Stimulated activated CD4-positive, alpha-beta T cell treated with anti-CD3 and anti-CD28 coated beads, Interleukin-12 subunit alpha, Interleukin-12 subunit beta, amount 100 ng/mL, for 48 hours (primary cell): ENCODE results near the gene PHF21B.

Experiments
- DNase-seq, 3 donors: peaks; one replicate each; pipeline ENCODE4 v3.0.0-alpha.2; 2020; ENCODE audit warnings: low read depth in 2 of 3, low spot score in 1 of 3

The PHF21B gene

GRCh38 chr22:44898236-44898635 is 111.6 kb downstream of the PHF21B start:
- DNase-seq, result no peak

GRCh38 chr22:44895296-44896055 is 114.3 kb downstream of the PHF21B start:
- DNase-seq, result no peak

- no peak for DNase-seq
These were observed 115.0 kb downstream of the PHF21B start for GRCh38 chr22:44894782-44895181.

- DNase-seq, result no peak
These were observed 115.5 kb downstream of the PHF21B start for GRCh38 chr22:44894321-44894720.

- no peak for DNase-seq
These were observed 116.1 kb downstream of the PHF21B start for GRCh38 chr22:44893731-44894080.

GRCh38 chr22:44892803-44893730 is 116.7 kb downstream of the PHF21B start:
- no peak for DNase-seq

GRCh38 chr22:44892243-44892642 is 117.6 kb downstream of the PHF21B start:
- no peak for DNase-seq

- DNase-seq, result no peak
These were observed 118.0 kb downstream of the PHF21B start for GRCh38 chr22:44891791-44892190.

GRCh38 chr22:44891293-44891747 is 118.5 kb downstream of the PHF21B start:
- DNase-seq, result no peak

- no peak for DNase-seq
These were observed 119.2 kb downstream of the PHF21B start for GRCh38 chr22:44890416-44891292.

GRCh38 chr22:44889255-44889878 is 120.4 kb downstream of the PHF21B start:
- DNase-seq, result no peak

- no peak for DNase-seq
These were observed 121.1 kb downstream of the PHF21B start for GRCh38 chr22:44888491-44889254.

GRCh38 chr22:44887941-44888366 is 121.9 kb downstream of the PHF21B start:
- DNase-seq, result no peak

GRCh38 chr22:44885806-44886360 is 123.9 kb downstream of the PHF21B start:
- DNase-seq, result no peak

GRCh38 chr22:44884968-44885805 is 124.6 kb downstream of the PHF21B start:
- DNase-seq, result no peak

GRCh38 chr22:44884562-44884961 is 125.2 kb downstream of the PHF21B start:
- no peak for DNase-seq

- DNase-seq, result no peak
These were observed 126.8 kb downstream of the PHF21B start for GRCh38 chr22:44883011-44883421.

- no peak for DNase-seq
These were observed 127.4 kb downstream of the PHF21B start for GRCh38 chr22:44882226-44882905.
